Stimulated activated CD4-positive, alpha-beta T cell treated with anti-CD3 and anti-CD28 coated beads, Interleukin-15, amount 100 ng/mL, for 24 hours (primary cell): Measurements from ENCODE around the gene SOX6.

Source experiments
- DNase-seq: peaks from one replicate; pipeline ENCODE4 v3.0.0-alpha.2; 2020

SOX6 gene

DNA sequence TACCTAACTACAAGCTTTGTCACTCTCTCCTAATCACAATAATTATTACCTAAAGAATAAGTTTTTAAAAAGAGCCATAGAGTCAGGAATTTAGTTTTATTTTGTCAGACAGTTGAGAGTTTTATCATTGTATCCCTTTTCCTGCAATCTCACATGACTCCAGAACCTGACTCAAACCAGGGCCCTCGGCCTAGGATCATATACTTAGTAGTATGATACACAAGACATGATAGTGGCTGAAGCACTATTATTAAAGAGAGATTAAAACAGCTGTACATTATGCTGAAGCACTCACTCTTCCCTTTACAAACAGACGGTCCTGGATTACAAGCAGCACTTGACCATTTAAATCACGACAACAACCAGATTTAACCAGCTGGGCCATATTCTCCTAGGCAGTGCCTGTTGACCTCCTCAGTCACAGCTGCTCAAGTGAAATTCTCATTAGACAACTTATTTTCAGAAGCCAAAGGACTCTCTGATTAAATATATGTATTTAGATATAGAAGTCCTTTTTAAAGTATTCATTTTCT lies 44.0 kb downstream of the SOX6 start:
- DNase-seq = no peak

DNA sequence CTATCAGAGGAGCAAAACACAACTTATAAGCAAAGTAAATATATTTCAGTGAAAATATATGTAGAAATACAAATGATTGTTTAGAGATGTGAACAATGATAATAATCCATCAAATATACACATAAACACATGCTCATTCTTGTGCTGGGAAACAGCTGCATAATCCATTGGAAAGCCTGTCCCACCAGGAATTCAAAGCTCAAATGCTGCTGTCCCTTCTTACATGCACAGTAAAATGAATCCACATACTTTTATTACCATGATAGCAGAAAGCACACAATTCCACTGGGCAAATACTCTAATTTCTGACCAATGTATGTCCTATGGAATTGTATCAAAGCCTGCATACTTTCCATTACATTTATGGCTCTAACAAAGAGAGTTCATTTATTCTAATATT lies 44.5 kb downstream of the SOX6 start:
- no peak for DNase-seq

DNA sequence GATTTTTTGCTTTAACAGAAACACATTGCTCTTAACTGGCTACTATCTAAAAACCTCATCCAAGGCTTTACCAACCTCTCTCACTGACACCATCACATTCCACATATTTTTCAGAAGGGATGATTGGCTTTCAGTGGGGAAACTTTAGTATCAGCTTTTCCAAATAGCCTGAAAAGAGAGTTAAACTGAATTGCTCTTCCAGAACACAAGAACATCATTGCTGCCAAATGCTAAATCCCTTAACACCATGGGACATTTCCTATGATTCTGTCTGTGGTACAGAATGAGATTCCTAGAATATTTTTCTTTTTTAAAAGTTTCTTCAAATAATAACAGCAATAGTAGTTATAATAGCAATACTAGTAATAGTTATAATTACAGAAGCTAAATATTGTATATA lies 45.4 kb downstream of the SOX6 start:
- DNase-seq = no peak

DNA sequence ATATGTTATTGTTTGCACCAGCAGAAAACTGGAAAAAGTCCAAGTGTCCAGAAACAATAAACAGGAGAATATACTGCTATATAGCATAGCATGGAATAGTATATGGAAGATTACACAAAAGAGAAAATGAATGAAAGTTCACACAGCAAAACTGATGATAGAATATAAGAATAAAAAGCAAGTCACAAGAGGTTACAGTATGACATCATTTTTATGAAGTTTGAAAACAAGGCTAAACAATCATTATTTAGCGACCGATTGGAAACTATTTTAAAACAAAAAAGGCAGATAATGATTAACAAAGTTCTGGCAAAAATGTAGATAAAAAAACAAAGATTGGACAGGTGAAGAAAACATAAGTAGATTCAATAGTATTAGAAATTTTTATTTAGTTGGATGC lies 47.1 kb downstream of the SOX6 start:
- no peak for DNase-seq

DNA sequence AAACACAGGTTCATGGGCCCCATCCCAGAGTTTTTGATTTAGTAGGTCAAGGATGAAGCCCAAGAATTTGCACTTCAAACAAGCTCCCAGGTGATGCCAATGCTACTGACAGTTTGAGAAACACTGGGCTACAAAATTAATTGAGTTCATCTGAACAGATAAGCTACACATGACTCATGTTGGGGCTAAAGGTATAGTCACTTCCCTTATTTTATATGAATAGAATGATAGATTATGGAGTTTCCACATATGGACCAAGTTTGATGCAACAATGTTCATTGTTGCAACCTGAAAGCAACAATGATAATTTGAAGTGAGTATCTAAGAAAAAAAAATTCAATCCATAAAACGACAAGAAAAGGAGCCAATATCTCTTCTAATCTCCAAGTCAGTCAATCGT lies 54.9 kb downstream of the SOX6 start:
- DNase-seq = no peak

DNA sequence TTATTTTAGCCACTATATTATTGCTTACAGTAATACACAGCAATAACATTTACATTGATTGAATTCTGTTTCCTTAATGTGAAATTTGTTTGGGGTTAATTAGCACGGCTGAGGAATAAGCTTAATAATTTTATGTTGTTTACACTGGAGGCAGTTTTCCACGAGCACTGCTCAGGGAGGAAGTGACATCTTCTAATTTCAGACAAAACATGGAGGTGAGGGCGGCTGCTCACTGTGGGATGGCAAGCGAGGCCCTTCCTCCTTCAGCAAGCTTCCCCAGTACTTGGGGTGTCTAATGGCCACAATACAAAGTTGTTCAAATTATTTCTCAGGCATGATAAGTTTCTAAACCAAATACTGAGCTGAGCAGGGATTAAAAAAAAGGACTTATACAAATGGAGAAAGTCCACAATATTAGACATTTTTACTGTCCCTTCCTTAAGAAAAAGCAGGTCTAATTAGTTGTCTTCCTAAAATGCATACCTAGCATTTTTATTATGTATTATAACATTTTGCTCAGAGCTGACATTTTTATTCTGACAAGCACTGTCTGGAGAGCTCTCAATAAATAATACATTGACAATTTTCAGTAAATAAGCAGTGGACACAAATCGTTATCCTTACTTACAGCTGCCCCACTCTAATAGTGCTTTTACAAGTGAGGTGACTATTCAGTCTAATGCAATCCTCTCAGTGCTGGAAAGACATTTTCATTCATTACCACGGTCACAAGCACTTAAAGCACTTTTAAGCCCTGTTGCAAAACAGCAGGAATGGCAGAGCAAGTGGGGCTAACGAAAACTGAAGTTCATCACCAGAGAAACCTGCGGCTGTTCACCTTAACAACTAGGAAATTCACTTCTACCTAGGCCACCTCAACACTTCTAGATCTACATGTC lies 56.2 kb downstream of the SOX6 start:
- no peak for DNase-seq

DNA sequence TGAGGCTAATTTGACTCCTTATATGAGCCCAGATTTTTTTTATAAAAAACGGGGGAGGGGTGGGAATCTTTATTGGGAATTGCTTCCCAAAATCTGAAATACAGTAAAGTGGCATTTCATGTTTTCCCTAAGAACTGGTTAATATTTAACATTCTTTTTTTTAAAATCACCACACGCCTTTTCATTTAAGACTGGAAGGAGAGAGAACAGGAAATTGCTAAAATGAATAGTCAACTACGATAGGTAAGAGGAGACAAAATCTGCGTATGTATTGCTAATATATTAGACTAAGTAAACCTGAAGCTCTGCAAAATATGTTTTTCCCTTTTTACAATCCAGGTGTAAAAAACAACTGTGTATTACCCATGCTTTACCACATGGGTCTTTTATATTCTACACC lies 57.0 kb downstream of the SOX6 start:
- no peak for DNase-seq

DNA sequence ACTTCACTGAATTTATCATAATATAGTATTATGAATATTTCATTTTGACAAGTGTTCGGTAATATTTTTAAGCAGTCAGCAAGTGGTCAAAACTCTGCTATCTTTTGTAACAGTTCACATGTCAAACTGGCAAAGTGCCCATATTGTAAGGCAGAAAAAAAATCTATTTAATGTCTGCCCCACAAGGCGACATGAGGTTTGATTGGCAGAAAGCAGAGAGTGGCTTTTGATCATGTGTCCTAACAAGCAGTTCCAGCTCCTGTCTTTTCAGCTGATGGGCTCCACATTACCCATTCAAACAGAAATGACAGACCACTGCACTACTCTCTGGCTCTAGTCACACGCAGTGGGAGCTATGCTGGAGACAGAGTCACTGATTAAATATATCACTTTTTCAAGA lies 59.0 kb downstream of the SOX6 start:
- no peak for DNase-seq

DNA sequence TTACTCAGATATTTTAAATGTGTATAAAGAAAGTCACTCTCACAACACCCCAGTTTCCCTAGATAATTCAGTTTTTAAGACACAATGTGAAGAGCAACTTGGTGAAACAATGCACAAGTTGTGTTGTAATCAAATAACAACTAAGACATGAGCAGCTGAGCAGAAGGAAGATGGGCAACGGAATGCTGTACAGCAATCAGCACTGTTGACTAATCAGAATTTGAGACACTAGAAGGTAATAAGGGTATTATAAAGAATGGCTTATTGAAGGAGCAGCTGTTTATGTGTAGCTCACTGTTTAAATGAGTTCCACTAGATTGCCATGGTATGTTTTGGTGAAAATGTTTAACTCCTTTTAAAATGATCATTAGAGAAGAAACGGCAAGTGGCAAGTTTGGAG lies 60.1 kb downstream of the SOX6 start:
- DNase-seq = no peak

DNA sequence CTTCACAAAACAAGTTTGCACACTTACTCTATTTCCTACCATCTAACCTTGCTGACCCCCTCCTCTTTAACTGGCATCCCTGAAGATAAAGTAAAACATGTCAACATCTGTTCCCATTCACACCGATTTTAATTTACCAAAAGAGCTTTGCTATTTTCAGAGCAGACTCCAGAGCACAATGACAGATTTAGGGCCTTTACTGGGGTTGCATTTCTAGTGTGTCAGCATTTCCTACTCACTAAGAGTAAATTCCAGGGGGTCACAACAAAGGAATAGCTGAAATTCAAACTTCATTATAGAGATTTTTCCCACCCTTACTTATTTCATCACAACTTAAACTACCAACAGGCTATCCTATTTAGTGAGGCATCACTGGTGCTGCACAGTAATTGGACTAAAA lies 60.8 kb downstream of the SOX6 start:
- no peak for DNase-seq

DNA sequence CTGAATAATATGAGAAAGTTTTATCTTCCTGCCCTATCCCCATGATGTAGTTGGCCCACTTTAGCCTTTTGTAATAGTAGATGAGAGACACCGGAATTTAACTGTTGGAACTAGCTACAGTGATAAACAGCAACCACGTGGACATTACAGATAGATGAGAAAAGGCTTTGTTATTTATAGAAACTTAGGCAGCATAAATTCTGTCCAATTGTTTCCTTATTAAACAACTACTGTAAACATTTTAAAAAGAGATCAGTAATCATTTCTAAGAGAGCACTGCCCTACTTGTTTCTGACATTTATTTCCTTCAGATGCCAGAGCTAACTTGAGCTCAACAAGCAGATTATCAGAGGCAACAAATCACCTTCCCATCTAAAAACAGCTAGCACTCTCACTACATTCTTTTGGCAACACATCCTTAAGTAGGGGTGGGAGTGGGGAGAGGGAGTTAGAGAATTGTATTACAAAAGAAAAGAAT lies 63.1 kb downstream of the SOX6 start:
- DNase-seq = no peak

DNA sequence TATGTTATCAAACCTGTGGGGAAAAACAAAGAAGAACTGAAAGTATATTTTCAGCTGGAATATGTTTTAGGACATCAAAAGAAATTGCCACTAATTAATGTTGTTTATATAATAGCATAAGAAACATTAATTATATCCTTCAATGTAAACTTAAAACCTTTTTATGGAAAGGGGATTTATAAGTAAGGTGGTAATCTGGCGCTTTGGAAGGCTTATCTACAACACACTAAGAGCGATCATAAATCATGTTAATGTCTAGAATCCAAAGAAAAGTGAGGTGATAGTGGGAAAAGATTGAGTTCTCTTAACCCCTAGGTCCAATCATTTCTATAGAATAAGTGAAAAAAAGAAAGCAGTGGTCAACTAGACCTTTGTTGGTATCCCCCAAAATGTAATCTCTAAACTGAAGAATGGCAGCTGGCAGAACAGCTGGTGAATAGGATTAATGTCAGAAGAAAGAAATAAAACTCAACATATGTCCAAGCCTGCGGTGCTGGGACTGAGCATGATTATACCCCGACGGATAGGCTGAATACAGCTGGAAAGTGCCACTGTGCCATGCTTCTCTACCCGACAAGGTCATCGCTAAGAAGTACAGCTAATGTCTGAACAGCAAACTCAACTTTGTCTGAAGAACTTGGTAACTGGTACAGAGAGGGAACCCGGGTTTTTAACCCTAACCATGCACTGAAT lies 64.0 kb downstream of the SOX6 start:
- no peak for DNase-seq

DNA sequence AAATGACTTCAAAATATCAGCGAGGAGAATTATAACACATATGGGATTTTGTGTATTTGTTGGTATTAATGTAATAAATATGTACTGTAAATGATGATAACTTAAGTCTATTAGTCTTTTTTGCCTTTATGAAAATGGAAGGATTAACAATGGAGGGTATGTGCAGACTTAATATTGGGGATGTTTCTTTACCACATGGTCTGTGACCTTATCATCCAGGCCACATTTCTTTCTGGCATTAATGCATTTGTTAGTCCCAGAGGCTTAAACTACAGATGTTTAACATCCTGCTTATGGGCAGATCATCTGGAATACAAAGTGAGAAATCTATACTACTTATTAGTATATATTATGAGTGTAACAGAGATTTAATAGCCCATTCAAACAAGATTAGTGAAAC lies 64.6 kb downstream of the SOX6 start:
- DNase-seq = no peak

DNA sequence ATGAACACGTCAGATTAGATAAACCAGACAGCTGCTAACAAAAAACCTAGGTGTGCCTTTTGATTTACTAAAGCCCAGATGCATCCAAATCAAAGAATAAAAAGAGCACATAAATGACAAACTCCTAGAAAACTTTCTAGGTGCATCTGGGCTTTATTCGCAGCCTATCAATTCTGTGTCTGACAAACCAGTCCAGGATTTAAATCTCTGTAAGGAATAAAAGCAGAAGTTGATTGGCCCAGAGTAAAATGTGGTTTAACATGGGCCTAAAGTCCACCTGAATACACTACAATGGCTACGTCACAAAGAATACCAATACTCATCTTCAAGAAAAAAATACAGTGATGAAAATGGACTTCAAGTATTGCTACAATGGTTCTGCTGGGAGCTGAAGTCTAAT lies 66.8 kb downstream of the SOX6 start:
- DNase-seq = no peak

DNA sequence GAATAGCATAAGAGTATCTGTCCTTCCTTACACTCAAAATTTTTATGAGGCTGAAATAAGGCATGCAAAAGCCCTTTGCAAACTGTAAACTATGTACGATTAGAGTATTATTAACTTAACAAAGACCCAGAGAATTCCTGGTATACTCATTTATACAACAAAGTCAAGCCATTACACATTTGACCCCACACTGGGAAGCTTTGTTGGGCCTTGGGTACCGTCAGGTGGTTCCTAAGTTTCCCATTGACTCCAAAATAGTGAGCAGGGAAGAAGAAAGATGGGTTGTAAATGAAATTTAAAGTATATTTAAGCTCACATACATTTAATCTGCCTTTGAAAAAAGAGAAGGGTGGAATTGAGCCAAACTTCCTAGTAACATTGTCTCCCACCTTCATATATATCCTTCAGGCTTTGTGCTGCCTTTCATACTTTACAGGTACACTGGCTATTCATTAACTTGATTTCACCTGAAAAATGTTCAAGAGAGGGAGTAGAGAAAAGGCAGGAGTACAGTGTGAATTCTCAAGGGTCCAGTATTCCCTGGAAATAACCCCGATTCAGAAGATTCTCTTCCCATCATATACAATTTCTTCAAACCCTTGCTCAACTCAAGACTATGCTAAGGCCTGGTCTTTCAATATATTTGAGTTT lies 68.6 kb downstream of the SOX6 start:
- DNase-seq = no peak

DNA sequence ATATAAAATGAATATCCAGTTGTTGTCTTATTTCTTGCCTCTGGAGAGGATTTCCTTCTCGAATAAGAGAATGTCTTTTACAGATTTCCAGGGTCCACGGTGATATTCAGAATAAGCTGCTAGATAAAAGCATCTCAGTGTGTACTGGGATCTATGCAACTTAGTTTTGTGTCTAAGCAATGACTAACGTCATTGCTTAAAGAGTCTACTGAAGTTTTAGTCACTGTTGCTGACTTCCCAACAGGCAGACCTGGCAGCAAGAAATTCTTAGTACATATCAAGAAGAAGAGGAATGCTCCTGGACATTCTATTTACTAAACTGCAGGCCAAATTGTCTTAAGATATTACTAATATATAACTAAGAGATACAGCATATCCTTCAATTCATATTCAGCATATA lies 70.3 kb downstream of the SOX6 start:
- DNase-seq = no peak

DNA sequence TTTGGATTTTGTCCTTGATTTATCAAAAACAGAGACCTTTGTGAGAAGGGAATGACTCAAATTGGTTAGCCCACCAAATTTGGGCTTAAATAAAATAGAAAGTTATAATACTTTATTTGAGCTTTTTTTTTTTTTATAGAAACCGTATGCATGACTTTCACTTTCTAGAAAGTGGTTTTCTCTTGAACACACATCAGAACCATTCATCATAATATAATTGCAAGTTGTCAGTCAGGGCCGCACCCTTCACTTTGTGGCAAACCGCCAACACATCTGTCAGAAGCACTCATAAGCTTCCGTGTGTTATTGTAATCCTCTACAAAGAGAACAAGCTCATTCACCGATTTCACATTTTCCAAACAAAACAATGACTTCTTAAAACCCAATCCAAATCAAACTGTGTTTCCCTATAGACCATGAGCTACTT lies 76.1 kb downstream of the SOX6 start:
- DNase-seq = peak; percentile 4

DNA sequence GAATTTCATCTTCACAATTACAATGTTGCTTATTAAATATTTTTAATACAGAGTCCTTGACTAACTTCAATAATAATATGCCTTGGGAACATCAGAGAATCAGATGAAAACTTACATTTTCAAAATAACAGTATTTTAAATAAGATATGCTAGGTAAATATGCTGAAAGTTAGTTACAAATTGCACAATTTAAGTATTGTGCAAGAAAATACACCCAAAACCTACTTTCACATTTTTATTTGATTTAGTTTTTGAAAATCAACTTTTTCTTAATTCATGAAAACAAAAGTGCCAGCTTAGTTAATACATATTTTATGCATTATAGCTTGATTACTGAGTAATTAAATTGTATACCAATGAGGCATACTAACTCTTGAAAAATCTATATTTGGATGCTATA lies 76.8 kb downstream of the SOX6 start:
- no peak for DNase-seq

DNA sequence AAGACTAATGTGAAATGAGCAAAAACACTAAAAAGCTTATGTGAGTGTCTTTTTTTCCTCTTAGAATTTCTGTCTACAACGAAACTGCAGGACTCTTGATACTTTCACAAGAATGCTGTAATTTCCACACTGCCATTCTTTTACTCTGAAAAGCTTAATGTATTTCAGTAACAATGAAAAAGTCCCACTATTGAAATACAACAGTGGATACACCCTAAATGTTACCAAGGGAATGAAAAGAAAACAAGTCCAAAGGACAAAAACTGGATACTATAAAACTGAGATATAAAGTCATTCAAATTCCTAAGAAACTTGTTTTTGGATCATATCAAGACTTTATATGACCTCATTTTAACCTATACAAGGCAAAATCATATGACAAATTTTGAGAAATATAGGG lies 77.4 kb downstream of the SOX6 start:
- DNase-seq = no peak

DNA sequence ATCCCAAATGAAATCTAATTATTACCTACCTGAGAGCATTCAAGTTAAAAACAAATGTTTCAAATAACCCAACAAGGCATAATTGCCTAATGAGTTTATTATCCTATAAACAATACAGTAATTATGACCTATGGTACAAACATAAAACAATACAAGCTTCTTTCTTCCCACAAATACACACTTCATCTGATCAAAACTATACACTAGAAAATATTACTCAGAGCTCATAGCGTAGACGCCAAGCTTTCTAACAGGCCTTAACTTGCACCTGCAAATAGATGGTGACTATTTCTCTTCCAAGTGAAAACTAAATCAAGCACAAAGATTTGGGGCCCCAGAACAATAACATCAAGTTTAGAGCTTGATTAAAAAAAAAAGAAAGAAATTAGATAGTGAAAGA lies 78.1 kb downstream of the SOX6 start:
- no peak for DNase-seq

DNA sequence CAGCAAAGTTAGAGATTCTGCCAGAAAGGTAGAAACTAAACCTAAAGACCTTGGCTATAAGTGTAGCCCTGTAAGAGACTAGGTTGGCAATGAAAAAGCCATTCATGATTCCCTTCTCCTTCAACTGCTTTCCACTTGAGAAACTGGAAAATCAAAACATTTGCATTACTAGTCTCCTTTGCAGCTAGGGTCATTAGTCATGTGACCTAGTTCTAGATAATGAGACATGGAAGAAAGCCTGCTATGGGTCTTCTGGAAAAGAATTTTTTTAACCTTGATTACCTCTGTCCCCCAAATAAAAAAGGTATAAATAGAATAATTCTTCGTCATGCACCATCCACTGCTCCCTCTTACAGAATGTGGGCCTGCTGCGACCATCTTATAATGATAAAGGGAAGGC lies 80.1 kb downstream of the SOX6 start:
- DNase-seq = no peak

DNA sequence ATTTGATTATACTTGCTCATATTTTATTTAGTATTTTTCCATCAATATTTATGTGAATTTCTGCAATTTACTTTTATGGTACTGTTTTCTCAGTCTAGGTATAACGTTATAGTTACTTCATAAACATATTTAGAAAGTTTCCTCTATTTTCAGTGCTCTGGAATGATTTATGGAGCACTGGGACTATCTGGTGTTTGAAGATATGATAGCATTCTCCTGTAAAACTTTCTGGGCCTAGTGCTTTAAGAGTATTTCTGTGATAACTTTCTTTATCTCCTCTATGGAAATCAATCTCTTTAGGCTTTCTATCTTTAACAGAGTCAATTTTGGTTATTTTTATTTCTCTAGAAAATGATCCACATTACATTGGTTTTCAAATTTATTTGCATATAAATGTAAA lies 85.1 kb downstream of the SOX6 start:
- DNase-seq = no peak

DNA sequence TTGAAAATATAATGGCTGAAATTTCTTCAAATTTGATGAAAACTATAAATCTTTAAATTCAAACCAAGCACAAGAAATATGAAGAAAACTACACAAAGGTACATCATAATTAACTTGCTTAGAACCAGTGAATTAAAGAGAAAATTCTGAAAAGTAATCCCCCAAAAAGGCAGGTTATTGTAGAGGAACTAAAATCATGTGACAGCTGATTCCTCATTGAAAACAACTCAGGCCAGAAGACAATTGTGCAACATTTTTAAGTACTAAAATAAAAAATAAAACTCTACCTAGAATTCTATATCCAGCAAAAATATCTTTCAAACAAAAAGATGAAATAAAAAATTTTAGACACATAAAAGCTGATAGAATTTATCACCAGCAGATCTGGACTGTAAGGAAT lies 90.3 kb downstream of the SOX6 start:
- DNase-seq = no peak

DNA sequence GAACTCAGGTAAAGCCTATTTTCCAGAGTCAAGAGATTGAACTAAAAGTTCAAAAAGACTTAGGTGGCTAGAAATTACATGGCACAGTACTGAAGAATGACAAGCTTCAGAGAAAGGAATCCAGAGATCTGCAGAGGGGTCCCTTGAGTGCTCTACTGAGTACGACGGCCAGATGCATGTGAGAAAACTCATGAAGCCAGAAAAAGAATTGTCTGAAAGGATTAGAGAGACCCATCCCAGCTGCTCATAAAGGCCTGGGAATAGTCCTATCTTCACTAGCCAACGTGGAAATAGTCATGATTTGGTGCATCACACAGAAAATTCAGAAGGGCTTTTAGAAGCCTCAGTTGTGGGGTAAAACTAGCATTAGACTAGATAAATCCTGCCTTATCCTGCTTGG lies 91.3 kb downstream of the SOX6 start:
- no peak for DNase-seq
